IPS DF 6.9 (cell line): ENCODE results near the gene PDRG1.

Source experiments
- DNase-seq: peaks from one replicate; pipeline ENCODE4 v3.0.0-alpha.2; 2013; ENCODE audit warnings: low read depth, low spot score
- H3K27ac ChIP-seq: one replicate; pipeline ENCODE4 v1.5.1; 2013; ENCODE audit warnings: low read length, control low read depth
- H3K27me3 ChIP-seq: 2 replicates; pipeline ENCODE4 v1.6.1; 2013; ENCODE audit warnings: mild to moderate bottlenecking, low read length; ENCODE audit not compliant: control insufficient read depth, insufficient read depth
- H3K36me3 ChIP-seq: 2 replicates; pipeline ENCODE4 v1.6.1; 2013; ENCODE audit warnings: low read length; ENCODE audit not compliant: control insufficient read depth, insufficient read depth
- H3K4me1 ChIP-seq: 2 replicates; pipeline ENCODE4 v1.6.1; 2013; ENCODE audit warnings: low read length; ENCODE audit not compliant: control insufficient read depth, insufficient read depth
- H3K4me3 ChIP-seq: 2 replicates; pipeline ENCODE4 v1.5.1; 2013; ENCODE audit warnings: mild to moderate bottlenecking, low read length
- H3K9me3 ChIP-seq: 2 replicates; pipeline ENCODE4 v1.6.1; 2013; ENCODE audit warnings: low read length, inconsistent platforms; ENCODE audit not compliant: control insufficient read depth, insufficient read depth
- WGBS: extraction: QIAGEN DNeasy Blood & Tissue Kit; methylation state at CpG from one replicate; pipeline ENCODE4 v1.1.7; 2013; ENCODE audit warnings: mixed read lengths, missing lambda C conversion rate; ENCODE audit not compliant: insufficient read length, insufficient coverage; 5-methylcytosine and 5-hydroxymethylcytosine counted together

The PDRG1 gene

GRCh38 chr20:31945785-31946184, 6.1 kb downstream of the PDRG1 start:
- Histone ChIP-seq H3K4me1 (no peaks in the 10 kb centered on the region), H3K27ac (no peak overlapping the region), H3K9me3 (peaks cover 3% of the 10 kb centered on the region; the same call in 1 of the 2 replicates), H3K4me3 (no peak overlapping the region), H3K27me3 (no peaks in the 10 kb centered on the region), H3K36me3 (peaks cover 15% of the 10 kb centered on the region)
- DNase-seq: no peak
- no CpG with 5 or more reads among the region's 6 CpGs for WGBS

GRCh38 chr20:31945319-31945718, 6.5 kb downstream of the PDRG1 start:
- peaks cover 15% of the 10 kb centered on the region for H3K36me3 ChIP-seq
- no CpG with 5 or more reads among the region's 4 CpGs for WGBS
- no peak for DNase-seq
- H3K9me3 ChIP-seq: peaks cover 3% of the 10 kb centered on the region; the same call in 1 of the 2 replicates
- H3K4me3 ChIP-seq: no peak overlapping the region
- no peak overlapping the region for H3K27ac ChIP-seq
- no peaks in the 10 kb centered on the region for H3K27me3 ChIP-seq
- H3K4me1 ChIP-seq: no peaks in the 10 kb centered on the region

GRCh38 chr20:31943052-31943471, 8.8 kb downstream of the PDRG1 start:
- Histone ChIP-seq H3K9me3 (peaks cover 1% of the 10 kb centered on the region; the same call in 1 of the 2 replicates), H3K36me3 (peaks cover 13% of the 10 kb centered on the region), H3K27ac (no peak overlapping the region), H3K27me3 (no peaks in the 10 kb centered on the region), H3K4me1 (no peaks in the 10 kb centered on the region), H3K4me3 (no peak overlapping the region)
- no CpG with 5 or more reads among the region's 2 CpGs for WGBS
- DNase-seq: no peak

- Histone ChIP-seq H3K9me3 (no peaks in the 10 kb centered on the region), H3K27me3 (no peaks in the 10 kb centered on the region; the same call in 1 of the 2 replicates), H3K4me1 (no peaks in the 10 kb centered on the region; the same call in 1 of the 2 replicates), H3K27ac (no peak overlapping the region), H3K36me3 (no peaks in the 10 kb centered on the region), H3K4me3 (no peak overlapping the region)
- DNase-seq: no peak
- no CpG with 5 or more reads among the region's 2 CpGs for WGBS
Measured at GRCh38 chr20:31939661-31940060, 12.2 kb downstream of the PDRG1 start.

GRCh38 chr20:31937820-31938219, 14.0 kb downstream of the PDRG1 start:
- Histone ChIP-seq H3K9me3 (no peaks in the 10 kb centered on the region), H3K4me3 (no peak overlapping the region), H3K36me3 (no peaks in the 10 kb centered on the region), H3K27ac (no peak overlapping the region), H3K4me1 (no peaks in the 10 kb centered on the region; the same call in 1 of the 2 replicates), H3K27me3 (no peaks in the 10 kb centered on the region; the same call in 1 of the 2 replicates)
- WGBS: no CpG with 5 or more reads among the region's 1 CpG
- DNase-seq: no peak

GRCh38 chr20:31936420-31936819, 15.4 kb downstream of the PDRG1 start:
- H3K27ac ChIP-seq: no peak overlapping the region
- no peaks in the 10 kb centered on the region for H3K36me3 ChIP-seq
- DNase-seq: no peak
- no CpG with 5 or more reads among the region's 4 CpGs for WGBS
- no peaks in the 10 kb centered on the region; the same call in 1 of the 2 replicates for H3K27me3 ChIP-seq
- no peak overlapping the region for H3K4me3 ChIP-seq
- H3K4me1 ChIP-seq: no peaks in the 10 kb centered on the region; the same call in 1 of the 2 replicates
- no peaks in the 10 kb centered on the region for H3K9me3 ChIP-seq

GRCh38 chr20:31934968-31935764, 16.7 kb downstream of the PDRG1 start:
- no peaks in the 10 kb centered on the region for H3K9me3 ChIP-seq
- H3K27me3 ChIP-seq: no peaks in the 10 kb centered on the region; the same call in 1 of the 2 replicates
- H3K36me3 ChIP-seq: no peaks in the 10 kb centered on the region
- no peaks in the 10 kb centered on the region; the same call in 1 of the 2 replicates for H3K4me1 ChIP-seq
- H3K27ac ChIP-seq: no peak overlapping the region
- no peak for DNase-seq
- H3K4me3 ChIP-seq: no peak overlapping the region
- no CpG with 5 or more reads among the region's 8 CpGs for WGBS

- no CpG with 5 or more reads among the region's 14 CpGs for WGBS
- Histone ChIP-seq H3K27me3 (no peaks in the 10 kb centered on the region; the same call in 1 of the 2 replicates), H3K27ac (no peak overlapping the region), H3K9me3 (no peaks in the 10 kb centered on the region), H3K4me1 (no peaks in the 10 kb centered on the region; the same call in 1 of the 2 replicates), H3K4me3 (no peak overlapping the region), H3K36me3 (no peaks in the 10 kb centered on the region)
- DNase-seq: no peak
Measured at GRCh38 chr20:31934491-31934890, 17.4 kb downstream of the PDRG1 start.

GRCh38 chr20:31933698-31934097, 18.1 kb downstream of the PDRG1 start:
- no CpG with 5 or more reads among the region's 10 CpGs for WGBS
- H3K4me1 ChIP-seq: no peaks in the 10 kb centered on the region; the same call in 1 of the 2 replicates
- H3K9me3 ChIP-seq: no peaks in the 10 kb centered on the region
- H3K36me3 ChIP-seq: no peaks in the 10 kb centered on the region
- no peak overlapping the region for H3K27ac ChIP-seq
- H3K4me3 ChIP-seq: no peak overlapping the region
- DNase-seq: no peak
- no peaks in the 10 kb centered on the region; the same call in 1 of the 2 replicates for H3K27me3 ChIP-seq

GRCh38 chr20:31930779-31931178, 21.1 kb downstream of the PDRG1 start:
- WGBS: no CpG with 5 or more reads among the region's 5 CpGs
- no peak for DNase-seq
- no peaks in the 10 kb centered on the region for H3K36me3 ChIP-seq
- no peak overlapping the region for H3K27ac ChIP-seq
- no peaks in the 10 kb centered on the region; the same call in 1 of the 2 replicates for H3K27me3 ChIP-seq
- no peaks in the 10 kb centered on the region for H3K9me3 ChIP-seq
- H3K4me3 ChIP-seq: no peak overlapping the region
- H3K4me1 ChIP-seq: no peaks in the 10 kb centered on the region; the same call in 1 of the 2 replicates
